Measurements from ENCODE around the gene MYOT. TPM values are rescaled to one million over a fixed set of nuclear protein-coding genes. Genes with fewer than 3 reads are reported as not detected.

Gene MYOT
- total RNA-seq, 1 donor from 2014 or later = not detected

DNA sequence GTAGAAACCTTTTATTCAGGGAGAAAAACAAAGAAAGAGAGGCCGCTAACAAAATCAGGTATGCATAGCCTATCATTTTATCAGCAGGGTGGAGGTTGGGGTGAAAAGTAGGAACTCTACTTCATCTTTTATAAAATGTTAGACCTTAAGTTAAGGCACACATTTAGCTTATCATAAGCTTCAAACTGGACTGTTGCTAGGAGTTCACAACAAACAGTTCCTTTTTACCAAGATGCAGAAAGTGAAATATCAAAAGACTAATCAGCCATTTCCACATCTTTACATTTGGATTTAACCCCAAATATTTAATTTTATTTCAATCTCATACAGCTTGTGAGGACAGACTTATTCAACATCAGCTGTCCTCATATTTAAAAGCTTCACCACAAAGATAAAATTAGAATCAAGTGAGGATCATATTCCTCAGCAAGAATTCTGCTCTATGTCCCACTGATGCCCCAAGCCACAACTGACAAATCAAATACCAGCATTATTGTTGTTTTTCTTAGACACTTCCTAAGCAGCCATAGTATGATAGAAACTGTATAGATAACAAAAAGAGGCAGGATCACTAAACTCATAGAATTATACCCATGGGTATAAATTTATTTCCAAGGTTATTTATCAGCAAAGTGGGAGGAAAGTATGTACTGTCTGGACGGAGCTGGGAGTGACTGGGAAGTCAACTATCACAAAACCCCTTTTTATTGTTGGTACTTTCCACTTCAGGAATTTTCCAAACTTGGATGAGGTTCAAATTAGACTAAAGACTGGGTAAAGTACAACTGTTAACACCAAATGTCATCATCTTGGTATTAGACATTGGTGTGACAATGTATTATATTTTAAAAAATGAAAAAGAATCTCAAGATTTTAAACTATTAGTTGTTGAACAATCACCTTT, 29.9 kb upstream of the MYOT start:
- Mint-ChIP-seq H3K9me3 (ENCODE audit: unreplicated experiment) (no peaks in the 10 kb centered on the region), H3K36me3 (ENCODE audit: unreplicated experiment) (no peaks in the 10 kb centered on the region), H3K27ac (ENCODE audit: unreplicated experiment) (no peak overlapping the region), H3K4me1 (ENCODE audit: low read depth, unreplicated experiment) (peaks cover 12% of the 10 kb centered on the region), H3K4me3 (ENCODE audit: unreplicated experiment) (no peak overlapping the region), H3K27me3 (ENCODE audit: unreplicated experiment) (no peaks in the 10 kb centered on the region)
- no peak for DNase-seq
- TF ChIP-seq, protein P1, sequence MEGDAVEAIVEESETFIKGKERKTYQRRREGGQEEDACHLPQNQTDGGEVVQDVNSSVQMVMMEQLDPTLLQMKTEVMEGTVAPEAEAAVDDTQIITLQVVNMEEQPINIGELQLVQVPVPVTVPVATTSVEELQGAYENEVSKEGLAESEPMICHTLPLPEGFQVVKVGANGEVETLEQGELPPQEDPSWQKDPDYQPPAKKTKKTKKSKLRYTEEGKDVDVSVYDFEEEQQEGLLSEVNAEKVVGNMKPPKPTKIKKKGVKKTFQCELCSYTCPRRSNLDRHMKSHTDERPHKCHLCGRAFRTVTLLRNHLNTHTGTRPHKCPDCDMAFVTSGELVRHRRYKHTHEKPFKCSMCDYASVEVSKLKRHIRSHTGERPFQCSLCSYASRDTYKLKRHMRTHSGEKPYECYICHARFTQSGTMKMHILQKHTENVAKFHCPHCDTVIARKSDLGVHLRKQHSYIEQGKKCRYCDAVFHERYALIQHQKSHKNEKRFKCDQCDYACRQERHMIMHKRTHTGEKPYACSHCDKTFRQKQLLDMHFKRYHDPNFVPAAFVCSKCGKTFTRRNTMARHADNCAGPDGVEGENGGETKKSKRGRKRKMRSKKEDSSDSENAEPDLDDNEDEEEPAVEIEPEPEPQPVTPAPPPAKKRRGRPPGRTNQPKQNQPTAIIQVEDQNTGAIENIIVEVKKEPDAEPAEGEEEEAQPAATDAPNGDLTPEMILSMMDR (IDR thresholded peaks at IDR 0.05; ENCODE audit: partially characterized antibody, unreplicated experiment) = no peak

DNA sequence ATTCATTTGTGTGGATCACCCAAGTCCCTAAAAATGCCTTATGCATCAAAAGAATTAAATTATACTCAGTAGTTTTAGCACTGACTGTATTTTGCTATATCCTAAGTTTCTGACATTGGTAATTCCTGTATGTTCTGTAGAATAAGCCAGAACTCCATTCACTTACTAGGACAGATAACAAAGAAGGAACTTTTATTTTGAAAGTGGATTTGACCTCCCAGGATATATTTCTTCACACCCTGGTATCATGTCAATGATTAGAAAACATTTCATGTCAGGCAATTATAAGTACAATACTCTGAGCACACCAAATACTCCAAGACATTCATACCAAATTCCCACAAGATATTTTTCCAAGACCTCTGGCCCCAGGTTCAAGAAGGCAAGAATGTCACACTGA, 28.7 kb upstream of the MYOT start:
- no peak overlapping the region for H3K27ac Mint-ChIP-seq (ENCODE audit: unreplicated experiment)
- H3K36me3 Mint-ChIP-seq (ENCODE audit: unreplicated experiment) = no peaks in the 10 kb centered on the region
- no peak for DNase-seq
- no peaks in the 10 kb centered on the region for H3K27me3 Mint-ChIP-seq (ENCODE audit: unreplicated experiment)
- TF ChIP-seq, protein P1 (IDR thresholded peaks at IDR 0.05; ENCODE audit: partially characterized antibody, unreplicated experiment) = no peak
- H3K4me3 Mint-ChIP-seq (ENCODE audit: unreplicated experiment) = no peak overlapping the region
- peaks cover 12% of the 10 kb centered on the region for H3K4me1 Mint-ChIP-seq (ENCODE audit: low read depth, unreplicated experiment)
- H3K9me3 Mint-ChIP-seq (ENCODE audit: unreplicated experiment) = no peaks in the 10 kb centered on the region

DNA sequence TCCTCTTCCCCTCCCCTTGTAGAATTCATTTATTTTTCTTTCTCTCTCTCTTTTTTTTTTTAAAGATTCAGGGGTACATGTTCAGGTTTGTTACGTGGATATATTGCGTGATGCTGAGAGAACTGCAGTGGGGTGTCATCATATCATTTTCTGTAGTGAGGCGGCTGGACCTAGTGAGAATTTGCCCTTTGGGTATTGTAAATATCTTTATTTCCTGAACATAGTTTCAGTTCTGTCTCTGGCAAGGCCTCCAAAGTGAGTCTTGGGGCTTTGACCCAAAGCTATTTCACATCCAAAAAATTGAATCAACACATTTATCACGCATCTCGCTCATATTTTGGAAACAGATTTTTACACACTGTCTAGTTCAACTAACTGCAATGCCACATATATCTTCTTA, 25.4 kb upstream of the MYOT start:
- TF ChIP-seq, protein P1 (IDR thresholded peaks at IDR 0.05; ENCODE audit: partially characterized antibody, unreplicated experiment) = no peak
- no peak overlapping the region for H3K4me3 Mint-ChIP-seq (ENCODE audit: unreplicated experiment)
- DNase-seq = no peak

DNA sequence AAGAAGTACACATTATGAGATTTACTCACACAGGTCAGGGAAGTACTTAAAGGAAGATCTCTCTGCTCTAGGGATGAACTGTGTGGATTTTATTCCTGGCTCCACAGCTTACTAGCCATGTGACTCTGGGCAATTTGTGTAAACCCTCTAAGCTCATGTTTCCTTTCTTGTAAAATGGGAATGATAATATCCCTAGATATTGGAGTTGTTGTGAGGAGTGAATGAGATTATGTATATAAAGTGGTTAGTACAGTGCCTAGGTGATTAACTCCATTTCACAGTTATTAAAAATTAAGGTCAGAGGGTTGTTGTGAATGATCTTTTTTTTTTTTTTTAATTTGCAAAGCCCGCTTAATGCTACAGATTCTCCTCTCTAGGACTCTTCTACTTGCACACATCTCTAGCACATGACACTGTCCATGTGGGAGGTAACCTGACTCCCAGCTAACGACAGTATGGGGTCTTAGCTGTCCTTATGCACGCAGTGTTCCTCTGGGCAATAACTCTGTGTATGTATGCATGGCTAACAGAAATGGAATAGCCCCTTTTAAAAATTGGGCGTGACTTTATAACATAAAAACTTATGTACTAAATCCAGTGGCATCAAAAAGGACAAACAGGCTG, 23.9 kb upstream of the MYOT start:
- TF ChIP-seq, protein P1 (IDR thresholded peaks at IDR 0.05; ENCODE audit: partially characterized antibody, unreplicated experiment) = no peak
- H3K9me3 Mint-ChIP-seq (ENCODE audit: unreplicated experiment) = no peaks in the 10 kb centered on the region
- DNase-seq = no peak
- no peak overlapping the region for H3K4me3 Mint-ChIP-seq (ENCODE audit: unreplicated experiment)
- H3K27ac Mint-ChIP-seq (ENCODE audit: unreplicated experiment) = no peak overlapping the region
- H3K36me3 Mint-ChIP-seq (ENCODE audit: unreplicated experiment) = no peaks in the 10 kb centered on the region
- no peaks in the 10 kb centered on the region for H3K27me3 Mint-ChIP-seq (ENCODE audit: unreplicated experiment)
- no peaks in the 10 kb centered on the region for H3K4me1 Mint-ChIP-seq (ENCODE audit: low read depth, unreplicated experiment)

More for the DNA sequence above, 25.4 kb upstream of the MYOT start:
- Mint-ChIP-seq H3K9me3 (ENCODE audit: unreplicated experiment) (no peaks in the 10 kb centered on the region), H3K4me1 (ENCODE audit: low read depth, unreplicated experiment) (no peaks in the 10 kb centered on the region), H3K36me3 (ENCODE audit: unreplicated experiment) (no peaks in the 10 kb centered on the region), H3K27me3 (ENCODE audit: unreplicated experiment) (no peaks in the 10 kb centered on the region), H3K27ac (ENCODE audit: unreplicated experiment) (no peak overlapping the region)

DNA sequence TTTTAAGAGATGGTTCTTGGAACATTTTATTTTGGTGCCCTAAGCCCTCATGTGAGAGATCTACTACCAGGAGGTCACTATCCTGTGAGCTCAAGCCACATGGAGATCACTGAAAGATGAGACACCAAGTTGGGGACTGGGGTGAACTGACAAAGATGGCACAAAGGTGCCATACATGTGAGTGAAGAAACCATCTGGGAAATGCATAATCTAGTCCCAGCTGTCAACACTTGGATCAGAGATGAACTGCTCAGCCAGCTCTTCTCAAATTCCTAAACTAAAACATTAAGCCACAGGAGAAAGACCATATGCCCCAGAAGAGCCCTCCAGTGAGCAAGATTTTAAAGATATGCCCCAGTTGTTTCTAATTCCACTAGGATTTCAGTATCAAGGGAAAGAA, 22.2 kb upstream of the MYOT start:
- Mint-ChIP-seq H3K9me3 (ENCODE audit: unreplicated experiment) (no peaks in the 10 kb centered on the region), H3K4me1 (ENCODE audit: low read depth, unreplicated experiment) (no peaks in the 10 kb centered on the region), H3K4me3 (ENCODE audit: unreplicated experiment) (no peak overlapping the region), H3K27me3 (ENCODE audit: unreplicated experiment) (no peaks in the 10 kb centered on the region), H3K36me3 (ENCODE audit: unreplicated experiment) (no peaks in the 10 kb centered on the region), H3K27ac (ENCODE audit: unreplicated experiment) (no peak overlapping the region)
- TF ChIP-seq, protein P1 (IDR thresholded peaks at IDR 0.05; ENCODE audit: partially characterized antibody, unreplicated experiment) = no peak
- no peak for DNase-seq
